ENCODE results near the gene SPON1.

The SPON1 gene

DNA sequence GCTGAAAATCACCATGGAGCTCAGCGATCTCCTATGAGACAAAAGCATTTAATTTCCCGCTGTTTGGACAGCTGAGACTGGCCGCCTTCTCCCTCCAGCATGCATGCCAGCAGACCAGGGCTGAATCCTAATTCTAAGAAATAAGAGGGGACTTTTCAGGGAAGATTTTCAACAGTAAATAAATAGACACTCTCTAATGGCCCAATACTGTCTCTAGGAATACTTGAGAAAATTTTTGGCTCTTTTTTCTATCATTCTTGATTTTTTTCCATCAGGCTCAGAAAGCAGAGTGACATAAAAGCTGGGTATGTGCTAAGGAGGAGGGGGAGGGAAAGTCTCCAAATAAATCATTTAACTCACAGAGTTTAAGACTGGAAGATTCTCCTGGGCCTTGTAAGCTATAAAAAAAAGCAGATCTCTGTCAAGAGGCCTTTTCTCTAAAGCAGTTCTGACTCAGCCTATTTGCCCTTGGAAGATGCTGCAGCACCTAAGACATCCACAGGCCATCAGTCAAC is 17.6 kb upstream of the SPON1 start:
- no peak for DNase-seq

- no peak for DNase-seq
These were observed 15.1 kb upstream of the SPON1 start for GRCh38 chr11:13947379-13947778.

DNA sequence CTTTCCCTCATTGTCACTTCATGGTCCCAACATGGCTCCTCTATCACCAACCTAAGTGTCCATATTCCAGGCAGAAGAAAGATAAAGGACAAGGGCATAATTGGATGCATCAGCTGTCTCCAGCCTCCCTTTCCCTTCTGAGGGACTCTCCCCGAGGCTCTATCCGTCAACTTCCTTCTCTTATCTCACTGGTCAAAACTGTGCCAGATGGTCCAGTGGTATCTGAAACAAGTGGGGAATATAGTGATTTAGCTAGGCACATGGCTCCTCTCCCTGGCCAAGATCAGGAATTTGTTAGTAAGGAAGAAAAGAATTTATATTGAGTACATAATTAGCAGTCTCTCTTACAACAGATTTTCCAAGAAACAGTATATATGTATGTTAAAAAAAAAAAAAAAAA is 12.6 kb upstream of the SPON1 start:
- DNase-seq, result no peak

DNA sequence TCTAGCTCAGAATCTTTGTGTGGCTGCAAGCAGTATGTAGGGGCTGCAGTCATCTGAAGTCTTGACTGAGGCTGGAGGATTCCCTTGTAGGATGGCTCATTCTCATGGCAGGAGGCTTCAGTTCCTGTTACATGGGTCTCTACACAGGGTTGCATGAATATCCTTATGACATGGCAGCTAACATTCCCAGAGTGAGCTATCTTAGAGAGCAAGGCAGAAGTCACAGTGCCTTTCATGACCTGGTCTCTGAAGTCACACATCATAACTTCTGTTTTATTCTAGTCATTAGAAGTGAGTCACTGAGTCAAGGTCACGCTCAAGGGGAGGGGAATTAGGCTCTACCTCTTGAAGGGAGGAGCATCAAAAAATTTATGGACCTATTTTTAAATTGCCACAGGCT is 10.3 kb upstream of the SPON1 start:
- no peak for DNase-seq

GRCh38 chr11:13952668-13953067 is 9.9 kb upstream of the SPON1 start:
- DNase-seq, result no peak

DNA sequence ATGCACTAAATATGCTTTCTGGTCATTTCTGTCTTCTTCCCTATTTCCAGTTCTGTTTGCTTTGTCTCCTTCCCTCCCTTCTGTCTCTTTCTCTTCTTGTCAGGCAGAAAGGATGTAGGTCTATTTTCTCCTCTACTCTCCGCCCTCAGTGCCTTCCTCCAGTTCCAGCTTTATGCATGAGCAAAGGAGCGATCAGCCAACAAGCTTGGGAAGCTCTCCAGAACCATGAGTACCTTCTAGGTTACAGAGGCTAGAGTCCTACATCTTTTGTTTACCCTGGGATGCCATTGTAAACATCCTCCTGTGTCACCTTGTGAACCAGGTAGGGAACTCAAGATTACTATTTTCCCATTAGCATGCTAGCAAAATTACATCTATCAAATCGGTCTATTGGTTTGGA is 7.9 kb upstream of the SPON1 start:
- DNase-seq, result no peak

DNA sequence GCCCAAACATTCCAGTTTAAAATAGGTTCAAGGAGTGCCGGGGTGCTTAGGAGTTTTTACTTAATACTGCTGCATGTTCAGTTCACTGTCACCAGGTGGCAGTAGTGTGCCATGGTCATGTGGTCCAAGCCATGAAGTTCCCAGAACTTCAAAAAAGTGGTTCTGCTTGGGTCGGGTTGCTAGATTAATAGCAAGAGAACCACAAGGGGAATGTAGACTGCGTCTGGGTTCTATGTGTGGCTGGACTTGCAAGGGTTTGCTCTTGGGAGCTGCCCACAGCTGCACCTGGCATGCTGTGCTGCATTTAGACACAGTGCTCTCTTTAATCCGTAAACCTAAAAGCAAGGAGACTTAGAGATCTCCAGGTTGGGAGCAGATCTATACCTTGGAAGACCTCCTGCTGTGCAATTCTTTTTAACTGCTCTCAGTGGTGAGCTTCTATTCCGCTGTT is 6.5 kb upstream of the SPON1 start:
- peak; percentile 6 for DNase-seq

DNA sequence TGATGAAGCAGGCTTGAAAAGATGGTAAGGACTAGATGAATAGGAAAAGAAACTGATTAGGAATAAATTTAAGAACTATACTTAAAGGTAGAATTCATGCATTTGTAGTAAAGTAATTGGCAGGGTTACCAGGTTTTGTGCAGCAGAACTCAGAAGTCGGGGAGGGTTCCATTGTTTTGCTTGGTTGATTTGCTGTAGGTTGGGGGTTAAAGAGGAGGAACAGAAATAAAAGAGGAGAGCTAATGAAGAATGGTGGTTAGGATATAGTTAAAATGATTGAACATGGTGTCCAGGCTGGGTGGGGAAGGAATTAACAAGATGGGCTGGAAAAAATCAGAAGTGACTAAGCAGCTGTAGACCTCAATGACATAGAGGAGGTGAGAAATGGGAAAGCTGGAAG is 5.5 kb upstream of the SPON1 start:
- no peak for DNase-seq

DNA sequence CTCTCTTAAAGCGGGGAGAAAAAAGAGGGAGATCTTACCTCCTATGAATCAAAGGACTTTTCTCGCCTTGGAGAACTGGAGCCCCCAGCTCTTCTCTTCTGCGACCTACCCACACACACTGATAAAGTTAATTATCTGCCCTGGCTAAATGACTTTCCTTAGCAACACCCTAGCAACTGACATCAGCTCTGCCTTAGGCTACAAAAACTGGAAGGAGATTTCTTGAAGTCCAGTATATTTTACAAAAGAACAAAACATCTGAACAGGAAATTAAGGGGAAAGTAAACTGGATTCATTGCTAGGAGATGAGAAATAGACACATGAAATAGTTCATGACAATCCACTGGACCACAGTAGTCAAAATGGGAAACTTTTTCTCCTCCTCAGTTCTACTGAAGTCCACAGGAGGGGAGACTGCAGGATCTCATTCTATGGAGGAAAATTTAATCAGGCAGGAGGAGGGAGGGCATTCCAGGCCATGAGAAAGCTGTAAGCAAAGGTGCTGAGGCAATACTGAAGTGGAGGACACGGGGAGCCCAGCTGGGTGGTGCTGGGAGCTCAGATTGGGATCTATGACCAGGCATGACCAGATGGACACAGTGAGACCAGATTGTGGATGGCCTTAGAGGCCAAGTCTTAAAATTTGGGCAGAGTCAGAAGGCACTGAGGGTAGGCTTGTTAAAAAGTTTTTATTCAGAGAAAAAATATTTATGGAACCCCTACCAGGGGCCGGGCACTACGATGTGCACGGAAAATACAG is 3.7 kb upstream of the SPON1 start:
- DNase-seq, result no peak

DNA sequence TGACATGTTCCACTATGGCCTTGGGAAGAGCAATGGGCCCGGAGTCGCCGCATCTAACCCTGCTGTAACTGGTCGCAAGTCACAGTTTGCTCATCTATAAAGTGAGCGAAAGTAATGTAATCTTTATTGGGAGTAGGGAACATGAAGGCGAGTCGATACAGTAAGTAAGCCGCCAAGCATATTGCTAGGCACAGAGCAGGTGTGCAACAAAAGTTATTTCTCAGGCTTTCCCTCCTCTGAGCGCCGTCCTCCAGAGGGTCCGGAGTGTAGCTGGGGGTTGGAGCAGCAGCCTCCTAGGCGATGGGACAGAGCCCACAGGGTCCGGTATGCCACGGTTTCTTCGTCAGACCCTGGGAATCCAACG is 343 bp upstream of the SPON1 start:
- no peak for DNase-seq

DNA sequence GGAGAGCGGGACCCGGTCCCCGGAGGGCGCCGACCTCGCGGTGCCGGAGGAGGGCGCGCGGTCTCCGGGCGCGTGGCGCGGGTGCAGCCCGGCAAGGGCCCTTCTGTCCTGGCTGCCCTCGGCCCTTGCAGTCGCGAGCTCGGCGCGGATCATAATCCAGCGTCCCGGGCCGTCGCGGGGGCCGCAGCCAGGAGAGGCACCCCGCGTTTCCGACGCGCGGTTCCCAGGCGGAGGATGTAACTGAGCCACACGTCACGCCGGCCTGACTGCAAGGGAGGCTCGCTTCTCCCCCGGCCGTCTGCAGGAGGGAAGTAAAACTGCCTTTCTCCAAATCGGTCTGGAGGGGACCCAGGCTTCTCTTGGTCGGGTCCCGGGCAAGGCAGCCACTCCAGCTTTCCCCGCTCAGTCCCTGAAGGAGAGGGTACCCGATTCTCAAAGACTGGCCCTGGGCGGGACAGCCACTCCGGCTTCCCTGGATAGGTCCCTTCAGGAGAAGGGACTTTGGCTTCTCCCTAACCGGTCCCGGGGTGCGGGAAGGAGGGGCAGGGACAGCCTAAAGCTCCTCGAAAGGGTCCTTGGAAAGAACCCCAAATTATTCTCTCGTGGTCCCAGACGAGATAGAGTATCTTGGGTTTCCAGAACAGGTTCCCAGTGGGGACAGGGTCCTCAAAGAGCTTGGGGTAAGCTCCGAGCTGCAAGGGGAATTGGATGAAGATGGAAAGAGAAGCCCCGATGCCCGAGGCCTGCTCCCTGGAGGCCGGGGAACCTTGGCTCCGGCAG is 836 bp downstream of the SPON1 start:
- no peak for DNase-seq

- no peak for DNase-seq
These were observed 1.6 kb downstream of the SPON1 start for GRCh38 chr11:13963949-13964770.

DNA sequence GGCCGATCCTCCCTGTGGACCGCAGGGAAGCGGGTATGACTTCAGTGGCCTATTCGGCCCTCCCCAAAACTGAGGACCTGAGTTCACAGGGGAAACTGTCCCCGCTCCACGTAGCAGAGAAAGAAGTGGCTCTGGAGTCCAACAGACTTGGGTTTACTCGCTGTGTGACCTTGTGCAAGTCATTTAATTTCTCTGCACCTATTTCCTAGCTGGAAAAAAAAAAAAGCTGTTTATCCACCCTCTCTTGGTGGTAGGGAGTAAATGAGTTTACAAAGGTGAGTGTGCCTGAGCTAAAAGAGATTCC is 2.2 kb downstream of the SPON1 start:
- DNase-seq, result no peak

GRCh38 chr11:13965337-13965736 is 2.8 kb downstream of the SPON1 start:
- no peak for DNase-seq

DNA sequence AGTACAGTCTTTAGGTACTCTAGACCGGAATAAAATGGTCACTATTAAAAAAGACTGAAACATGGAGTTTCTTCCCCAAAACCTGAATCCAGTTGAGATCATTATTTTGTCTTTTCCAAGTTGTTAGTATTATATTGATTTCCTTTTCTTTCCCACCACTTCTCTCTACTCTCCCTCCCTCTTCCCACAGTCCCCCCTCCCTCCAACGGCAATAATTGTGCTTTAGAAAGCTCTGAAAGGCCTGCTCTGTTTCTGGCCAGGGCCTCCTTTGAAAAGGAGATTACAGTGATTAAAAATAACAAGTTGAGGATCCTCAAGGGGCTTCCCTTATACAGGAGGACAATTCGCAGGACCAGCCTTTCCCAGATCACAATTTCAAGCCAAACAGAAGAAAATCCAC is 3.5 kb downstream of the SPON1 start:
- DNase-seq, result no peak

GRCh38 chr11:13966486-13966885 is 4.0 kb downstream of the SPON1 start:
- DNase-seq, result no peak

- no peak for DNase-seq
These were observed 8.5 kb downstream of the SPON1 start for GRCh38 chr11:13970986-13971385.

GRCh38 chr11:13972043-13972910 is 9.8 kb downstream of the SPON1 start:
- no peak for DNase-seq

GRCh38 chr11:13972944-13973343 is 10.4 kb downstream of the SPON1 start:
- no peak for DNase-seq

GRCh38 chr11:13974631-13975030 is 12.1 kb downstream of the SPON1 start:
- no peak for DNase-seq

GRCh38 chr11:13983081-13983751 is 20.7 kb downstream of the SPON1 start:
- DNase-seq, result no peak
